H9 (cell line): ENCODE results near the gene HECA. TPM values are rescaled to one million over a fixed set of nuclear protein-coding genes. Genes with fewer than 3 reads are reported as not detected.

Experiments used
- DNase-seq: peaks from one replicate; pipeline ENCODE4 v3.0.0-alpha.2; 2017
- H2AFZ ChIP-seq: one replicate; pipeline ENCODE4 v1.6.1; 2013; ENCODE audit warnings: mild to moderate bottlenecking, low read length, control low read depth, moderate library complexity
- H2AK5ac ChIP-seq: 2 replicates; pipeline ENCODE4 v1.6.1; 2013; ENCODE audit warnings: low read length, control low read depth, mixed read lengths; ENCODE audit not compliant: insufficient read length
- H2BK120ac ChIP-seq: one replicate; pipeline ENCODE4 v1.6.1; 2013; ENCODE audit warnings: low read depth, mild to moderate bottlenecking, low read length, control low read depth, inconsistent platforms; ENCODE audit not compliant: poor library complexity, severe bottlenecking
- H2BK12ac ChIP-seq: 2 replicates; pipeline ENCODE4 v1.6.1; 2013; ENCODE audit warnings: low read length, control low read depth, mixed read lengths, low read depth; ENCODE audit not compliant: insufficient read length
- H2BK15ac ChIP-seq: 2 replicates; pipeline ENCODE4 v1.6.1; 2013; ENCODE audit warnings: low read depth, low read length, control low read depth
- H2BK20ac ChIP-seq: one replicate; pipeline ENCODE4 v1.6.1; 2013; ENCODE audit warnings: low read depth, mild to moderate bottlenecking, low read length, control low read depth, inconsistent platforms; ENCODE audit not compliant: poor library complexity, severe bottlenecking
- H2BK5ac ChIP-seq: 2 replicates; pipeline ENCODE4 v1.6.1; 2013; ENCODE audit warnings: low read length, control low read depth, mixed read lengths; ENCODE audit not compliant: insufficient read length
- H3K14ac ChIP-seq: 2 replicates; pipeline ENCODE4 v1.6.1; 2013; ENCODE audit warnings: low read length, control low read depth; ENCODE audit not compliant: insufficient read depth
- H3K18ac ChIP-seq: 2 replicates; pipeline ENCODE4 v1.6.1; 2013; ENCODE audit warnings: low read depth, mild to moderate bottlenecking, mixed read lengths, low read length, control low read depth; ENCODE audit not compliant: insufficient read length
- H3K23ac ChIP-seq: 2 replicates; pipeline ENCODE4 v1.6.1; 2013; ENCODE audit warnings: low read length, control low read depth, mixed read lengths, low read depth; ENCODE audit not compliant: insufficient read length
- H3K23me2 ChIP-seq: 2 replicates; pipeline ENCODE4 v1.6.1; 2013; ENCODE audit warnings: low read depth, mild to moderate bottlenecking, mixed read lengths, low read length, control low read depth; ENCODE audit not compliant: insufficient read length, poor library complexity, severe bottlenecking
- H3K27ac ChIP-seq: 2 replicates; pipeline ENCODE4 v1.5.1; 2013; ENCODE audit warnings: low read length, control low read depth, mixed read lengths, low read depth; ENCODE audit not compliant: insufficient read length
- H3K27me3 ChIP-seq: 2 replicates; pipeline ENCODE4 v1.6.1; 2013; ENCODE audit warnings: low read length, control low read depth, inconsistent platforms; ENCODE audit not compliant: insufficient read depth
- H3K4ac ChIP-seq: 2 replicates; pipeline ENCODE4 v1.6.1; 2013; ENCODE audit warnings: low read depth, mild to moderate bottlenecking, control low read depth, inconsistent platforms, low read length, moderate library complexity
- H3K4me1 ChIP-seq: 2 replicates; pipeline ENCODE4 v1.6.1; 2013; ENCODE audit warnings: low read length, control low read depth, inconsistent platforms; ENCODE audit not compliant: insufficient read depth
- H3K4me2 ChIP-seq: 2 replicates; pipeline ENCODE4 v1.6.1; 2013; ENCODE audit warnings: low read length, control low read depth, mixed read lengths; ENCODE audit not compliant: insufficient read length, insufficient read depth
- H3K56ac ChIP-seq: 2 replicates; pipeline ENCODE4 v1.6.1; 2013; ENCODE audit warnings: low read depth, mild to moderate bottlenecking, mixed read lengths, low read length, control low read depth; ENCODE audit not compliant: insufficient read length
- H3K79me1 ChIP-seq: 2 replicates; pipeline ENCODE4 v1.6.1; 2013; ENCODE audit warnings: low read depth, mild to moderate bottlenecking, moderate library complexity, low read length, control low read depth, inconsistent platforms; ENCODE audit not compliant: insufficient read depth, poor library complexity, severe bottlenecking
- H3K79me2 ChIP-seq: 2 replicates; pipeline ENCODE4 v1.6.1; 2013; ENCODE audit warnings: low read length, control low read depth, inconsistent platforms; ENCODE audit not compliant: insufficient read depth
- H3K9ac ChIP-seq: 2 replicates; pipeline ENCODE4 v1.6.1; 2013; ENCODE audit warnings: low read length, control low read depth, mixed read lengths; ENCODE audit not compliant: insufficient read length; ENCODE audit errors: extremely low read depth
- H3K9me3 ChIP-seq: one replicate; pipeline ENCODE4 v1.6.1; 2013; ENCODE audit warnings: low read depth, low read length, inconsistent platforms; ENCODE audit not compliant: control insufficient read depth
- H3T11ph ChIP-seq: one replicate; pipeline ENCODE4 v1.6.1; 2013; ENCODE audit warnings: mild to moderate bottlenecking, low read length, control low read depth, inconsistent platforms
- H4K20me1 ChIP-seq: one replicate; pipeline ENCODE4 v1.6.1; 2013; ENCODE audit not compliant: control insufficient read depth, insufficient read length, insufficient read depth
- H4K5ac ChIP-seq: 2 replicates; pipeline ENCODE4 v1.6.1; 2013; ENCODE audit warnings: low read depth, mild to moderate bottlenecking, mixed read lengths, low read length, control low read depth; ENCODE audit not compliant: insufficient read length
- H4K8ac ChIP-seq: replicated peaks from 2 replicates; pipeline ENCODE4 v1.6.1; 2013; ENCODE audit warnings: low read length, control low read depth, mixed read lengths, low read depth; ENCODE audit not compliant: insufficient read length
- H4K91ac ChIP-seq: 2 replicates; pipeline ENCODE4 v1.6.1; 2013; ENCODE audit warnings: low read depth, mild to moderate bottlenecking, moderate library complexity, mixed read lengths, low read length, control low read depth; ENCODE audit not compliant: insufficient read length
- H3K27ac Mint-ChIP-seq, 3 experiments: 2 replicates in 2 of 3; 3 replicates in 1 of 3; pipeline ENCODE4 v1.8.0; 2020 to 2021; ENCODE audit warnings: mixed read lengths in 3 of 3, mild to moderate bottlenecking in 1 of 3, moderate library complexity in 1 of 3
- H3K27me3 Mint-ChIP-seq: 2 replicates; pipeline ENCODE4 v1.8.0; 2021; ENCODE audit warnings: low read depth, mild to moderate bottlenecking, moderate library complexity, mixed read lengths
- H3K36me3 Mint-ChIP-seq, 3 experiments: 2 replicates in 2 of 3; 3 replicates in 1 of 3; pipeline ENCODE4 v1.8.0; 2020 to 2021; ENCODE audit warnings: low read depth in 3 of 3, mixed read lengths in 3 of 3; ENCODE audit not compliant: insufficient read depth in 1 of 3
- H3K4me1 Mint-ChIP-seq, 2 experiments: 2 replicates each; pipeline ENCODE4 v1.8.0; 2020; ENCODE audit warnings: mixed read lengths in 2 of 2
- H3K4me3 Mint-ChIP-seq, 2 experiments: 2 replicates in 1 of 2; 3 replicates in 1 of 2; pipeline ENCODE4 v1.8.0; 2020 to 2021; ENCODE audit warnings: mild to moderate bottlenecking in 2 of 2, mixed read lengths in 2 of 2, moderate library complexity in 1 of 2
- H3K9me3 Mint-ChIP-seq, 2 experiments: 2 replicates in 1 of 2; 3 replicates in 1 of 2; pipeline ENCODE4 v1.8.0; 2020; ENCODE audit warnings: mild to moderate bottlenecking in 2 of 2, mixed read lengths in 2 of 2, moderate library complexity in 1 of 2
- WGBS: extraction: QIAGEN DNeasy Blood & Tissue Kit; methylation state at CpG from one replicate; pipeline ENCODE4 v1.1.7; 2013; ENCODE audit warnings: missing lambda C conversion rate, low lambda C conversion rate, mixed read lengths; ENCODE audit not compliant: insufficient read length; ENCODE audit errors: extremely low coverage; 5-methylcytosine and 5-hydroxymethylcytosine counted together
- total RNA-seq: library from RNA; stranded (reverse); gene quantifications from 2 replicates; pipeline ENCODE4 v1.2.1, GENCODE V29; 2021
- TF ChIP-seq, protein P1 (sequence below): fragments of 200-600 bp; sonication (generic); conservative IDR thresholded peaks from 3 replicates; pipeline ENCODE4 v1.8.0; 2021; ENCODE audit warnings: antibody characterized with exemption, mild to moderate bottlenecking

Gene HECA
- total RNA-seq, 1 experiment from 2014 or later, result 4.8 TPM

- Histone ChIP-seq H4K8ac (no peak overlapping the region), H4K5ac (no peak overlapping the region), H2BK120ac (no peak overlapping the region), H3T11ph (no peak overlapping the region), H3K23me2 (no peaks in the 10 kb centered on the region), H2AFZ (no peak overlapping the region), H3K27me3 (no peaks in the 10 kb centered on the region), H2BK12ac (no peak overlapping the region), H3K4ac (no peak overlapping the region), H3K56ac (no peak overlapping the region), H3K4me2 (no peak overlapping the region), H2BK20ac (no peak overlapping the region), H3K4me1 (no peaks in the 10 kb centered on the region), H2BK5ac (no peak overlapping the region), H4K91ac (no peak overlapping the region), H3K9me3 (no peaks in the 10 kb centered on the region), H3K79me2 (no peaks in the 10 kb centered on the region), H3K79me1 (no peaks in the 10 kb centered on the region), H3K27ac (no peak overlapping the region), H3K23ac (no peak overlapping the region), H3K9ac (no peak overlapping the region), H2AK5ac (no peak overlapping the region), H4K20me1 (no peaks in the 10 kb centered on the region), H3K18ac (no peak overlapping the region), H2BK15ac (no peak overlapping the region), H3K14ac (no peak overlapping the region)
- no peak overlapping the region for H3K4me3 Mint-ChIP-seq
- TF ChIP-seq, protein P1, sequence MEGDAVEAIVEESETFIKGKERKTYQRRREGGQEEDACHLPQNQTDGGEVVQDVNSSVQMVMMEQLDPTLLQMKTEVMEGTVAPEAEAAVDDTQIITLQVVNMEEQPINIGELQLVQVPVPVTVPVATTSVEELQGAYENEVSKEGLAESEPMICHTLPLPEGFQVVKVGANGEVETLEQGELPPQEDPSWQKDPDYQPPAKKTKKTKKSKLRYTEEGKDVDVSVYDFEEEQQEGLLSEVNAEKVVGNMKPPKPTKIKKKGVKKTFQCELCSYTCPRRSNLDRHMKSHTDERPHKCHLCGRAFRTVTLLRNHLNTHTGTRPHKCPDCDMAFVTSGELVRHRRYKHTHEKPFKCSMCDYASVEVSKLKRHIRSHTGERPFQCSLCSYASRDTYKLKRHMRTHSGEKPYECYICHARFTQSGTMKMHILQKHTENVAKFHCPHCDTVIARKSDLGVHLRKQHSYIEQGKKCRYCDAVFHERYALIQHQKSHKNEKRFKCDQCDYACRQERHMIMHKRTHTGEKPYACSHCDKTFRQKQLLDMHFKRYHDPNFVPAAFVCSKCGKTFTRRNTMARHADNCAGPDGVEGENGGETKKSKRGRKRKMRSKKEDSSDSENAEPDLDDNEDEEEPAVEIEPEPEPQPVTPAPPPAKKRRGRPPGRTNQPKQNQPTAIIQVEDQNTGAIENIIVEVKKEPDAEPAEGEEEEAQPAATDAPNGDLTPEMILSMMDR, result peak; percentile 71
- DNase-seq, result peak; percentile 70
- WGBS, result no CpG with 5 or more reads among the region's 5 CpGs
- H3K4me1 Mint-ChIP-seq, result peaks cover 3% of the 10 kb centered on the region in 2 experiments
- H3K36me3 Mint-ChIP-seq, result no peaks in the 10 kb centered on the region
- peak overlapping the region in 2 of 3 experiments; percentile 38 to 71; a peak in 2 of 7 replicates for H3K27ac Mint-ChIP-seq
- H3K27me3 Mint-ChIP-seq, result no peaks in the 10 kb centered on the region
- H3K9me3 Mint-ChIP-seq, result no peaks in the 10 kb centered on the region
Measured at GRCh38 chr6:139109558-139109957, 25.3 kb upstream of the HECA start.
